Glutamatergic neuron (in vitro differentiated cells): ENCODE data around the gene CCDC127. TPM values are rescaled to one million over a fixed set of nuclear protein-coding genes. Genes with fewer than 3 reads are reported as not detected.

Source experiments
- DNase-seq: peaks from one replicate; pipeline ENCODE4 v3.0.0; 2022
- H3K27ac Mint-ChIP-seq: one replicate; pipeline ENCODE4 v1.8.0; 2020; ENCODE audit warnings: mild to moderate bottlenecking, mixed read lengths, inconsistent platforms; ENCODE audit not compliant: unreplicated experiment
- H3K27me3 Mint-ChIP-seq: one replicate; pipeline ENCODE4 v1.8.0; 2020; ENCODE audit warnings: mild to moderate bottlenecking, moderate library complexity, mixed read lengths, inconsistent platforms; ENCODE audit not compliant: unreplicated experiment
- H3K36me3 Mint-ChIP-seq: one replicate; pipeline ENCODE4 v1.8.0; 2020; ENCODE audit warnings: mild to moderate bottlenecking, mixed read lengths, inconsistent platforms; ENCODE audit not compliant: unreplicated experiment
- H3K4me1 Mint-ChIP-seq: one replicate; pipeline ENCODE4 v1.8.0; 2020; ENCODE audit warnings: mild to moderate bottlenecking, low read depth, mixed read lengths, inconsistent platforms; ENCODE audit not compliant: unreplicated experiment
- H3K4me3 Mint-ChIP-seq: one replicate; pipeline ENCODE4 v1.8.0; 2020; ENCODE audit warnings: mild to moderate bottlenecking, mixed read lengths, inconsistent platforms; ENCODE audit not compliant: unreplicated experiment
- H3K9me3 Mint-ChIP-seq: one replicate; pipeline ENCODE4 v1.8.0; 2020; ENCODE audit warnings: mild to moderate bottlenecking, moderate library complexity, mixed read lengths, inconsistent platforms; ENCODE audit not compliant: unreplicated experiment
- total RNA-seq: library from RNA; stranded (reverse); fragmentation: NEBNext Ultra II Directional; extraction: Animal tissue kit (Norgen Biotek cat#: 25700); gene quantifications from one replicate; pipeline ENCODE4 v1.2.1, GENCODE V29; 2021; ENCODE audit not compliant: unreplicated experiment
- TF ChIP-seq, protein P1 (sequence below): fragments of 200-600 bp; sonication (generic); IDR thresholded peaks from one replicate; pipeline ENCODE4 v1.5.0; 2021; ENCODE audit not compliant: partially characterized antibody, unreplicated experiment

Gene CCDC127
- total RNA-seq, 1 donor from 2014 or later, result 11.9 TPM

DNA sequence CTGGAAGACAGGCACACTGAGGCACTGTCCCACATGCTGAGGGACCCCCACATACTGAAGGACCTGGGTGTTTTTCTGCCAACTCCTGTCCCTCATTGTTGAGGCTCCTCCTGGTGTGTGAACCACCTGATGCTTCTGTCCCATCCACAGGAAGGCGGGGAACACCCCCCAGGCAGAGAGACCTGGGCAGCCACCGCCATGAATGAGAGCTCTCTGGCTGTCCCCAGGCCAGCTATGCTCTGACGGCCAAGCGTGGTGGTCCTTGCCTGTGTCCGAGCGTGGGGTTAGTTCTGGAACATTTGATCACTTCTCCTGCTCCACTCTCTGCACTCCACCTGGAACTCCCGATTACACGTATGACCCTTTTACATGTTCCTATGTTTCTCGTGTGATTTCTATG lies 38.6 kb downstream of the CCDC127 start:
- Mint-ChIP-seq H3K27me3 (no peaks in the 10 kb centered on the region), H3K27ac (no peak overlapping the region), H3K4me1 (no peaks in the 10 kb centered on the region), H3K36me3 (no peaks in the 10 kb centered on the region), H3K4me3 (no peak overlapping the region), H3K9me3 (peaks cover 5% of the 10 kb centered on the region)
- TF ChIP-seq, protein P1, sequence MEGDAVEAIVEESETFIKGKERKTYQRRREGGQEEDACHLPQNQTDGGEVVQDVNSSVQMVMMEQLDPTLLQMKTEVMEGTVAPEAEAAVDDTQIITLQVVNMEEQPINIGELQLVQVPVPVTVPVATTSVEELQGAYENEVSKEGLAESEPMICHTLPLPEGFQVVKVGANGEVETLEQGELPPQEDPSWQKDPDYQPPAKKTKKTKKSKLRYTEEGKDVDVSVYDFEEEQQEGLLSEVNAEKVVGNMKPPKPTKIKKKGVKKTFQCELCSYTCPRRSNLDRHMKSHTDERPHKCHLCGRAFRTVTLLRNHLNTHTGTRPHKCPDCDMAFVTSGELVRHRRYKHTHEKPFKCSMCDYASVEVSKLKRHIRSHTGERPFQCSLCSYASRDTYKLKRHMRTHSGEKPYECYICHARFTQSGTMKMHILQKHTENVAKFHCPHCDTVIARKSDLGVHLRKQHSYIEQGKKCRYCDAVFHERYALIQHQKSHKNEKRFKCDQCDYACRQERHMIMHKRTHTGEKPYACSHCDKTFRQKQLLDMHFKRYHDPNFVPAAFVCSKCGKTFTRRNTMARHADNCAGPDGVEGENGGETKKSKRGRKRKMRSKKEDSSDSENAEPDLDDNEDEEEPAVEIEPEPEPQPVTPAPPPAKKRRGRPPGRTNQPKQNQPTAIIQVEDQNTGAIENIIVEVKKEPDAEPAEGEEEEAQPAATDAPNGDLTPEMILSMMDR, result no peak
- DNase-seq, result no peak

DNA sequence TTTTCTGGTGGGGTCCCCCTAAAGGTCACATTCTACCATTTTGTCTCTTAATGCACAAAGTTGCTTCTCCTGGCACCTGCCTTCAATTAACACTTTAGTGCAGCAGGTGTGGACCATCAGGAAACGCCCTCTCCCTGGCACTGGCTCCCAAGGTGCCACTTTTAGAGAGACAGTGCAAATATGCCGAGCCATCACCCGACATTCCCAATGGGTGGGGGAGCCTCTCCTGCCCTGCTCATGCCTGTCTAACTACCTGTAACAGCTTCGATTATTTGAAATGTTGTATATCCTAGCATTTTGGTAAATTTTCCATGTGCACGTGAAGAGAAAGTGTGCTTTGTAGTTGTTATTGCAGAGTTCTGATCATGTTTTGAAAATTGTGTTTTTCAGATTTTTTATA lies 39.8 kb downstream of the CCDC127 start:
- peaks cover 4% of the 10 kb centered on the region for H3K27me3 Mint-ChIP-seq
- H3K4me3 Mint-ChIP-seq, result no peak overlapping the region
- DNase-seq, result no peak
- no peaks in the 10 kb centered on the region for H3K36me3 Mint-ChIP-seq
- no peak overlapping the region for H3K27ac Mint-ChIP-seq
- TF ChIP-seq, protein P1, result no peak
- H3K9me3 Mint-ChIP-seq, result peaks cover 5% of the 10 kb centered on the region
- H3K4me1 Mint-ChIP-seq, result no peaks in the 10 kb centered on the region

DNA sequence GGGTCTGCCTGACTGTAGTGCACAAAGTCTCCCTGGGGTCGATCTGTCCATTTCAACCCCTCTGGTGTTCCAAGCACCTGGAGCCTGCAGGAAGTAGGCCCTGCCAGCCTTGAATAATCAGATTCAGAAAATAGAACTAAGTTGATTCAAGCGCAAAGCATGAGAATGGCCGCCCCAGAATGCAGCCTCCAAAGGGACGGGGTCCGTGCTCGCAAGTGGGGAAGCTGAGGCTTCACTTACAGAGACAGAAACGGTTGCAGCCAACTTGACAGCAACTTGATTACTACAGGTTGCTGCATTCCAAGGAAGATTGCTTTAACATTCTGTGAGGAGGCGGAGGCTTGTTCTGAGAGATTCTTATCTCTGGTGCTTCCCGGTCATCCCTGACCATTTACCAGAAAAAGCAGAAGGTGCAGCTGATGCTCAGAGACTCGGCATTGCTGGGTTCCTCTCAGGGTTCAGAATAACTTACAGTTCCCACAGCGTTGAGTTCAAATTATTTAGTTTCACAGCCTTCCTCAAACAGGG lies 41.6 kb downstream of the CCDC127 start:
- peaks cover 6% of the 10 kb centered on the region for H3K9me3 Mint-ChIP-seq
- DNase-seq, result no peak
- H3K27me3 Mint-ChIP-seq, result peaks cover 6% of the 10 kb centered on the region
- H3K36me3 Mint-ChIP-seq, result no peaks in the 10 kb centered on the region
- no peaks in the 10 kb centered on the region for H3K4me1 Mint-ChIP-seq
- no peak overlapping the region for H3K4me3 Mint-ChIP-seq
- TF ChIP-seq, protein P1, result no peak
- no peak overlapping the region for H3K27ac Mint-ChIP-seq

DNA sequence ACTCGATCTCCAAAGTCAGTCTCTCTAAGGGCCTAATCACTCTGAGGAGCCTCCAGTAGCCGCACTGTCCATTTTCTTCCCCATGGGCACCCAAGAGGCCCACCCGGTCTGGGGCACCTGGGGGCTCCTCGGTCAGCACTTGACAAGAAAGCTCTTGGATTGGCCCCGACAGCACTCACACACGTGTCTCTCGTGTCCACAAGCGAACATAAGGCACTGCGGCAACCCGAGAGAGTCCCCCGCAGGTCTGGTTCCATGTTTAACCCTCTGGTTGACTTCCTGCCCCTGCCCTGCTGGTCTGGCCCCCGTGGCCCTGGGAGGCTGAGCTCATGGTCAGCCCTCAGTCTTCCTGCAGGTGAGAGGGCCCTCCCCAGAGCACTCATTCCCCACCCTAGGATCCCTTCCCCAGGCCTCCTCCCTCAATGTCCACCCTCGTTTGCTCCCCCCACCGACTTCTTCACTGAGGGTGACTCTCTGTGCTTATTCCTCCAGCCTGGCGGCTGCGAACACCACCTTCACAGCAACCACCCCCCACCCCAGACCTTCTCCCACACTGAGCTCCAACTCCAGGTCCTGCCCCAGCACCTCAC lies 43.0 kb downstream of the CCDC127 start:
- peak; percentile 5 for DNase-seq
- H3K4me3 Mint-ChIP-seq, result no peak overlapping the region
- no peak overlapping the region for H3K27ac Mint-ChIP-seq
- peaks cover 8% of the 10 kb centered on the region for H3K9me3 Mint-ChIP-seq
- TF ChIP-seq, protein P1, result no peak
- H3K27me3 Mint-ChIP-seq, result peaks cover 6% of the 10 kb centered on the region
- H3K36me3 Mint-ChIP-seq, result no peaks in the 10 kb centered on the region
- H3K4me1 Mint-ChIP-seq, result no peaks in the 10 kb centered on the region

DNA sequence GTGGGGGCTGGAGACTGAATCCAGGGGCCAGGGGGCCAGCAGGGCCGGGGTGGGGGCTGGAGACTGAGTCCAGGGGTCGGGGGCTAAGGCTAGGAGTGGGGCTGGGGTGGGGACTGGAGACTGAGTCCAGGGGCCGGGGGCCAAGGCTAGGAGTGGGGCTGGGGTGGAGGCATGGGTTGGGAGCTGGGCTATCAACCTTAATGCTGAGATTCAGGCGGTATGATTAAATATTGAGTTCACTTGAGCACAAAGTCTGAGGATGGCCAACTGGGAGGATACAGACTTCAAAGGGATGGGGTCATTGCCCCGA lies 43.7 kb downstream of the CCDC127 start:
- no peak overlapping the region for H3K27ac Mint-ChIP-seq
- TF ChIP-seq, protein P1, result no peak
- DNase-seq, result no peak

More for the DNA sequence above, 43.7 kb downstream of the CCDC127 start:
- Mint-ChIP-seq H3K4me1 (no peaks in the 10 kb centered on the region), H3K36me3 (no peaks in the 10 kb centered on the region), H3K4me3 (no peak overlapping the region), H3K27me3 (peaks cover 6% of the 10 kb centered on the region), H3K9me3 (peaks cover 8% of the 10 kb centered on the region)
